SK-N-MC (cell line): Measurements from ENCODE around the gene AP3B2.

Experiments
- EZH2 ChIP-seq: fragments of 200-600 bp; sonication (generic); IDR thresholded peaks from one replicate; pipeline ENCODE4 v1.6.1; 2017; ENCODE audit warnings: antibody characterized with exemption
- FOXP2 ChIP-seq: optimal IDR thresholded peaks from 2 replicates; pipeline ENCODE3; 2011; ENCODE audit warnings: mild to moderate bottlenecking, moderate library complexity; ENCODE audit not compliant: insufficient read depth; ENCODE audit errors: extremely low read length, control extremely low read depth
- POLR2AphosphoS5 ChIP-seq: IDR thresholded peaks from 2 replicates; pipeline ENCODE4 v1.6.1; 2012; ENCODE audit warnings: mild to moderate bottlenecking, low read depth, low read length, borderline replicate concordance

GRCh38 chr15:82611348-82611747 is 98.3 kb downstream of the AP3B2 start:
- TF ChIP-seq POLR2AphosphoS5 = no peak
- TF ChIP-seq EZH2 = no peak
- TF ChIP-seq FOXP2 = no peak
